H1 (cell line): ENCODE data around the gene TCAIM. TPM values are rescaled to one million over a fixed set of nuclear protein-coding genes. Genes with fewer than 3 reads are reported as not detected.

Experiments used
- CTCF ChIA-PET: fragments of 300-600 bp; sonication (Branson Sonifier 250); formaldehyde crosslinking; loops from one replicate; lab custom pipeline; 2021; ENCODE audit not compliant: partially characterized antibody; lab: Charles Lee
- POLR2A ChIA-PET: fragments of 300-600 bp; sonication (Branson Sonifier 250); formaldehyde crosslinking; loops from one replicate; lab custom pipeline; 2021; ENCODE audit warnings: inconsistent platforms; ENCODE audit not compliant: partially characterized antibody; lab: Charles Lee
- DNase-seq, 2 experiments: peaks; one replicate each; pipeline versions ENCODE4 v3.0.0 to v3.0.0-alpha.2; 2010 to 2022; ENCODE audit warnings: low spot score in 2 of 2, low read depth in 1 of 2, mixed read lengths in 1 of 2
- FAIRE-seq: peaks from 2 replicates; lab custom pipeline; 2011; peaks lifted over from hg19 to GRCh38; lab: Jason Lieb, UNC
- H2AFZ ChIP-seq: 2 replicates; pipeline ENCODE4 v1.8.1; 2012; ENCODE audit warnings: low read length, inconsistent platforms
- H2AK5ac ChIP-seq: 2 replicates; pipeline ENCODE4 v1.6.1; 2013; ENCODE audit warnings: low read depth, low read length
- H2BK120ac ChIP-seq: replicated peaks from 2 replicates; pipeline ENCODE3; 2013; ENCODE audit warnings: low read depth, low read length, inconsistent platforms
- H2BK12ac ChIP-seq: 2 replicates; pipeline ENCODE4 v1.6.1; 2013; ENCODE audit warnings: low read depth, low read length
- H2BK15ac ChIP-seq: 2 replicates; pipeline ENCODE4 v1.6.1; 2013; ENCODE audit warnings: low read length
- H2BK20ac ChIP-seq: 2 replicates; pipeline ENCODE4 v1.6.1; 2013; ENCODE audit warnings: low read length
- H2BK5ac ChIP-seq: 2 replicates; pipeline ENCODE4 v1.6.1; 2013; ENCODE audit warnings: low read depth, low read length
- H3K14ac ChIP-seq: 2 replicates; pipeline ENCODE4 v1.6.1; 2013; ENCODE audit warnings: inconsistent platforms; ENCODE audit not compliant: insufficient read length
- H3K18ac ChIP-seq: 2 replicates; pipeline ENCODE4 v1.6.1; 2013; ENCODE audit warnings: low read length; ENCODE audit errors: extremely low read depth
- H3K23ac ChIP-seq: 2 replicates; pipeline ENCODE4 v1.6.1; 2013; ENCODE audit warnings: inconsistent platforms; ENCODE audit not compliant: insufficient read length
- H3K23me2 ChIP-seq: 2 replicates; pipeline ENCODE4 v1.6.1; 2013; ENCODE audit warnings: low read depth, low read length
- H3K27ac ChIP-seq: 2 replicates; pipeline ENCODE4 v1.6.1; 2011; ENCODE audit warnings: low read depth, low read length, inconsistent platforms
- H3K27me3 ChIP-seq, 4 experiments: replicated peaks in 1 of 4; 1 replicate in 1 of 4; 2 replicates in 3 of 4; pipeline versions ENCODE4 v1.6.1 to v1.8.1; 2011 to 2013; ENCODE audit warnings: low read length in 3 of 4, mild to moderate bottlenecking in 3 of 4, inconsistent platforms in 2 of 4, mixed read lengths in 2 of 4, moderate library complexity in 1 of 4; ENCODE audit not compliant: control insufficient read depth in 3 of 4, insufficient read depth in 3 of 4; ENCODE audit errors: extremely low read depth in 1 of 4
- H3K36me3 ChIP-seq, 4 experiments: 2 replicates each; pipeline versions ENCODE4 v1.6.1 to v1.8.1; 2011 to 2013; ENCODE audit warnings: mild to moderate bottlenecking in 4 of 4, low read length in 3 of 4, moderate library complexity in 2 of 4, control low read depth in 1 of 4, inconsistent platforms in 1 of 4; ENCODE audit not compliant: insufficient read depth in 4 of 4, control insufficient read depth in 2 of 4
- H3K4ac ChIP-seq: replicated peaks from 2 replicates; pipeline ENCODE3; 2013; ENCODE audit warnings: low read length, low read depth, mixed read lengths, inconsistent platforms; ENCODE audit not compliant: insufficient read length
- H3K4me1 ChIP-seq, 4 experiments: replicated peaks in 1 of 4; 1 replicate in 1 of 4; 2 replicates in 3 of 4; pipeline versions ENCODE4 v1.6.1 to v1.8.1; 2011 to 2013; ENCODE audit warnings: low read length in 3 of 4, inconsistent platforms in 2 of 4, mixed read lengths in 1 of 4; ENCODE audit not compliant: insufficient read depth in 4 of 4, control insufficient read depth in 3 of 4
- H3K4me2 ChIP-seq, 2 experiments: 2 replicates each; pipeline versions ENCODE4 v1.6.1 to v1.8.1; 2011 to 2013; ENCODE audit warnings: low read depth in 2 of 2, low read length in 2 of 2, control low read depth in 1 of 2, inconsistent platforms in 1 of 2, mild to moderate bottlenecking in 1 of 2; ENCODE audit not compliant: insufficient read depth in 1 of 2
- H3K4me3 ChIP-seq, 4 experiments: fragments of 200-600, 300-600 bp in 1 of 4; sonication (generic), shearing (Covaris generic), sonication (Bioruptor Twin) in 1 of 4; 2 replicates each; pipeline versions ENCODE4 v1.5.1 to v1.8.1; 2011 to 2016; ENCODE audit warnings: low read length in 4 of 4, low read depth in 3 of 4, control low read depth in 2 of 4, inconsistent platforms in 2 of 4, mild to moderate bottlenecking in 2 of 4, mixed read lengths in 1 of 4, moderate library complexity in 1 of 4; ENCODE audit not compliant: insufficient read depth in 2 of 4; ENCODE audit errors: extremely low read depth in 1 of 4
- H3K56ac ChIP-seq: replicated peaks from 2 replicates; pipeline ENCODE3; 2013; ENCODE audit warnings: low read depth, mild to moderate bottlenecking, mixed read lengths, low read length, inconsistent platforms; ENCODE audit not compliant: insufficient read length
- H3K79me1 ChIP-seq: 2 replicates; pipeline ENCODE4 v1.6.1; 2013; ENCODE audit warnings: low read depth, low read length, control low read depth
- H3K79me2 ChIP-seq, 2 experiments: 2 replicates each; pipeline versions ENCODE4 v1.6.1 to v1.8.1; 2012 to 2013; ENCODE audit warnings: low read length in 2 of 2, mild to moderate bottlenecking in 2 of 2, inconsistent platforms in 1 of 2; ENCODE audit not compliant: insufficient read depth in 2 of 2, control insufficient read depth in 1 of 2
- H3K9ac ChIP-seq, 4 experiments: replicated peaks in 1 of 4; 1 replicate in 1 of 4; 2 replicates in 3 of 4; pipeline versions ENCODE4 v1.6.1 to v1.8.1; 2011 to 2013; ENCODE audit warnings: low read depth in 3 of 4, low read length in 3 of 4, control low read depth in 2 of 4, mild to moderate bottlenecking in 2 of 4, moderate library complexity in 2 of 4, inconsistent platforms in 1 of 4; ENCODE audit errors: extremely low read depth in 1 of 4
- H3K9me3 ChIP-seq, 2 experiments: 2 replicates each; pipeline versions ENCODE4 v1.6.1 to v1.8.1; 2012 to 2013; ENCODE audit warnings: mild to moderate bottlenecking in 2 of 2, moderate library complexity in 2 of 2, control low read depth in 1 of 2, inconsistent platforms in 1 of 2, low read depth in 1 of 2, low read length in 1 of 2, mixed read lengths in 1 of 2; ENCODE audit not compliant: insufficient read depth in 2 of 2
- H4K20me1 ChIP-seq, 2 experiments: replicated peaks in 1 of 2; 2 replicates each; pipeline versions ENCODE3 to v1.8.1; 2011 to 2013; ENCODE audit warnings: inconsistent platforms in 2 of 2, low read length in 2 of 2, mild to moderate bottlenecking in 1 of 2; ENCODE audit not compliant: insufficient read depth in 2 of 2, control insufficient read depth in 1 of 2
- H4K5ac ChIP-seq: 2 replicates; pipeline ENCODE4 v1.6.1; 2013; ENCODE audit warnings: low read length, low read depth, mixed read lengths, inconsistent platforms; ENCODE audit not compliant: insufficient read length
- H4K8ac ChIP-seq: 2 replicates; pipeline ENCODE4 v1.8.0; 2013; ENCODE audit warnings: mild to moderate bottlenecking, moderate library complexity, low read length, inconsistent platforms; ENCODE audit not compliant: insufficient read depth; ENCODE audit errors: extremely low read depth
- H4K91ac ChIP-seq: replicated peaks from 2 replicates; pipeline ENCODE3; 2013; ENCODE audit warnings: low read length, mixed read lengths, inconsistent platforms; ENCODE audit not compliant: insufficient read length
- TAF1 ChIP-seq: IDR thresholded peaks from 2 replicates; pipeline ENCODE4 v1.6.1; 2011; ENCODE audit warnings: mild to moderate bottlenecking, low read depth, low read length
- WGBS, 2 experiments: shearing (Covaris generic) in 1 of 2; methylation state at CpG; one replicate each; pipeline versions ENCODE4 v1.1.6 to v1.1.7; 2013 to 2015; ENCODE audit warnings: low lambda C conversion rate in 2 of 2, mixed read lengths in 2 of 2, inconsistent platforms in 1 of 2, low coverage in 1 of 2, missing lambda C conversion rate in 1 of 2; ENCODE audit not compliant: insufficient replicate concordance in 2 of 2, insufficient coverage in 1 of 2, insufficient read length in 1 of 2; ENCODE audit errors: extremely low coverage in 1 of 2, missing lambda C conversion rate in 1 of 2; 5-methylcytosine and 5-hydroxymethylcytosine counted together
- polyA plus RNA-seq, 7 experiments: library from polyadenylated mRNA; depleted of rRNA in 3 of 7; stranded (reverse) in 5 of 7; unstranded in 2 of 7; fragments of >200 nt in 5 of 7; fragments of 200-250 nt in 2 of 7; gene quantifications; 1 replicate in 5 of 7; 2 replicates in 1 of 7; 4 replicates in 1 of 7; pipeline versions ENCODE4 v1.2.1 to v1.2.3, GENCODE V29; 2011 to 2013; ENCODE audit warnings: missing spikeins in 2 of 7, mixed read lengths in 2 of 7
- total RNA-seq: library from RNA; stranded (reverse); fragmentation: NEBNext Ultra II Directional; extraction: Animal tissue kit (Norgen Biotek cat#: 25700); gene quantifications from 2 replicates; pipeline ENCODE4 v1.2.1, GENCODE V29; 2021

TCAIM gene
- total and polyA plus RNA-seq, 2 of the 8 experiments (the other 6 are each of a cell fraction or from before 2014, with no cell fraction given): 6.9 to 22.1 TPM

GRCh38 chr3:44428910-44429309, 90.3 kb downstream of the TCAIM start:
- no peaks in the 10 kb centered on the region for H3K79me2 ChIP-seq

More at GRCh38 chr3:44428910-44429309, 90.3 kb downstream of the TCAIM start:
- H2BK12ac ChIP-seq: no peak overlapping the region
- 0 out of 2 replicates have a peak overlapping the region, but pooled peaks have one; percentile 15 for H2AK5ac ChIP-seq
- no peaks in the 10 kb centered on the region for H3K79me1 ChIP-seq
- ChIA-PET POLR2A (interaction anchor here (1.0 kb wide), 1 partner anchor 15 kb away, joined by 3 read pairs; no protein-coding TSS in a partner anchor), CTCF (interaction anchor here (1.5 to 2.2 kb wide), 2 partner anchors 8 to 19 kb away, joined by 3 to 6 read pairs; no protein-coding TSS in a partner anchor)
- DNase-seq (no peak), FAIRE-seq (no peak)
- H3K4me2 ChIP-seq: no peak overlapping the region
- no peak overlapping the region for H2BK20ac ChIP-seq
- H2BK120ac ChIP-seq: no peak overlapping the region
- H2BK15ac ChIP-seq: no peak overlapping the region
- 89% methylated on average over 5 of the region's 7 CpGs; no CpG with 5 or more reads in 1 of the 2 experiments for WGBS, 2 experiments
- no peaks in the 10 kb centered on the region for H3K4me1 ChIP-seq
- H3K23ac ChIP-seq: no peak overlapping the region
- no peak overlapping the region for H3K4ac ChIP-seq
- H3K27ac ChIP-seq: no peak overlapping the region
- no peak overlapping the region for H4K91ac ChIP-seq
- peak overlapping the region; percentile 3; the same call in 1 of the 2 replicates for H4K8ac ChIP-seq
- H4K20me1 ChIP-seq: no peaks in the 10 kb centered on the region
- H3K9me3 ChIP-seq: no peaks in the 10 kb centered on the region
- no peak overlapping the region for H3K9ac ChIP-seq
- no peak overlapping the region for H2AFZ ChIP-seq
- H2BK5ac ChIP-seq: no peak overlapping the region
- no peak overlapping the region for H4K5ac ChIP-seq
- H3K27me3 ChIP-seq: no peaks in the 10 kb centered on the region; a peak in 1 of 7 replicates
- H3K4me3 ChIP-seq: no peak overlapping the region
- no peak overlapping the region for H3K18ac ChIP-seq
- no peaks in the 10 kb centered on the region for H3K23me2 ChIP-seq
- no peak overlapping the region for H3K14ac ChIP-seq
- no peaks in the 10 kb centered on the region for H3K36me3 ChIP-seq
- no peak overlapping the region for H3K56ac ChIP-seq
- TF ChIP-seq TAF1: no peak
